ENCODE results near the gene SLC6A20.

The SLC6A20 gene

GRCh38 chr3:45716790-45717336 lies 79.5 kb downstream of the SLC6A20 start:
- no peak for DNase-seq (ENCODE audit: low spot score)

GRCh38 chr3:45715945-45716344 lies 80.4 kb downstream of the SLC6A20 start:
- DNase-seq (ENCODE audit: low spot score), result no peak

- DNase-seq (ENCODE audit: low spot score), result no peak
Observed at GRCh38 chr3:45712434-45713110, 83.8 kb downstream of the SLC6A20 start.

- no peak for DNase-seq (ENCODE audit: low spot score)
Observed at GRCh38 chr3:45711931-45712330, 84.4 kb downstream of the SLC6A20 start.

- DNase-seq (ENCODE audit: low spot score), result no peak
Observed at GRCh38 chr3:45705839-45706808, 90.2 kb downstream of the SLC6A20 start.
